Measurements from ENCODE around the gene VPS41.

Gene VPS41

DNA sequence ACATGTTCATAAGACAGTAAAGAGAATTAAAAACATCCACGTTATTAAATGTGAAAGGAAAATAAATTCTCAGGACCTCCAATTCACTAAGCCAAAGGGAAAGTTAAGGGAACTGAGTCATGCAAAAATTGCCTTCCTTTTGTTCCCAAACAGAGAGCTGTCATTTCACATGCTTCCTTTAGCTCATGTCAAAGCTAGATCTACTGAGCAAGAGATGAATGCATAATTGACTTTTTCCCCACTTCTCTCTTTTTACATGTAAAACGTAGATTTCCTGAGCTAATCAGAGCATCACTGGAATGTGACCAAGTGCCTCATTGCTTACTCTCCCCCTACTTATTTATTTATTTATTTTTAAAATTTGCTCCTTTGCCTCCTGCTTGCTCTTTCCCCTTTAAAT lies 148.8 kb downstream of the VPS41 start:
- H3K4me3 ChIP-seq (ENCODE audit: low read length): no peak overlapping the region
- H3K27ac ChIP-seq (ENCODE audit: low read length): no peak overlapping the region
- H3F3A ChIP-seq (ENCODE audit: insufficient read depth, low read length): no peaks in the 10 kb centered on the region
- TF ChIP-seq, protein P1, sequence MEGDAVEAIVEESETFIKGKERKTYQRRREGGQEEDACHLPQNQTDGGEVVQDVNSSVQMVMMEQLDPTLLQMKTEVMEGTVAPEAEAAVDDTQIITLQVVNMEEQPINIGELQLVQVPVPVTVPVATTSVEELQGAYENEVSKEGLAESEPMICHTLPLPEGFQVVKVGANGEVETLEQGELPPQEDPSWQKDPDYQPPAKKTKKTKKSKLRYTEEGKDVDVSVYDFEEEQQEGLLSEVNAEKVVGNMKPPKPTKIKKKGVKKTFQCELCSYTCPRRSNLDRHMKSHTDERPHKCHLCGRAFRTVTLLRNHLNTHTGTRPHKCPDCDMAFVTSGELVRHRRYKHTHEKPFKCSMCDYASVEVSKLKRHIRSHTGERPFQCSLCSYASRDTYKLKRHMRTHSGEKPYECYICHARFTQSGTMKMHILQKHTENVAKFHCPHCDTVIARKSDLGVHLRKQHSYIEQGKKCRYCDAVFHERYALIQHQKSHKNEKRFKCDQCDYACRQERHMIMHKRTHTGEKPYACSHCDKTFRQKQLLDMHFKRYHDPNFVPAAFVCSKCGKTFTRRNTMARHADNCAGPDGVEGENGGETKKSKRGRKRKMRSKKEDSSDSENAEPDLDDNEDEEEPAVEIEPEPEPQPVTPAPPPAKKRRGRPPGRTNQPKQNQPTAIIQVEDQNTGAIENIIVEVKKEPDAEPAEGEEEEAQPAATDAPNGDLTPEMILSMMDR (IDR thresholded peaks at IDR 0.05; ENCODE audit: low read length): no peak
- TF ChIP-seq EZH2phosphoT487 (IDR thresholded peaks at IDR 0.05; ENCODE audit: low read length) (no peak), EZH2 (optimal IDR thresholded peaks at IDR 0.05; ENCODE audit: low read depth, low read length) (no peak)
- H3K9me2 ChIP-seq (replicated peaks; ENCODE audit: insufficient read depth, low read length): no peaks in the 10 kb centered on the region
- DNase-seq: no peak
- H2AFZ ChIP-seq (ENCODE audit: low read length): no peak overlapping the region
- H3K79me2 ChIP-seq (ENCODE audit: low read length): no peaks in the 10 kb centered on the region
- H4K20me1 ChIP-seq (ENCODE audit: insufficient read depth, low read length): no peaks in the 10 kb centered on the region
- H3K27me3 ChIP-seq (replicated peaks; ENCODE audit: insufficient read depth, low read length): no peaks in the 10 kb centered on the region
- no peaks in the 10 kb centered on the region for H3K36me3 ChIP-seq (replicated peaks; ENCODE audit: insufficient read depth, low read length)
- H3K9me3 ChIP-seq (replicated peaks; ENCODE audit: insufficient read depth, low read length): no peaks in the 10 kb centered on the region
- no peak overlapping the region for H3K4me2 ChIP-seq (ENCODE audit: low read depth, low read length)
- H3K9ac ChIP-seq (ENCODE audit: low read length): no peak overlapping the region
- no peaks in the 10 kb centered on the region for H3K4me1 ChIP-seq (ENCODE audit: low read length)

DNA sequence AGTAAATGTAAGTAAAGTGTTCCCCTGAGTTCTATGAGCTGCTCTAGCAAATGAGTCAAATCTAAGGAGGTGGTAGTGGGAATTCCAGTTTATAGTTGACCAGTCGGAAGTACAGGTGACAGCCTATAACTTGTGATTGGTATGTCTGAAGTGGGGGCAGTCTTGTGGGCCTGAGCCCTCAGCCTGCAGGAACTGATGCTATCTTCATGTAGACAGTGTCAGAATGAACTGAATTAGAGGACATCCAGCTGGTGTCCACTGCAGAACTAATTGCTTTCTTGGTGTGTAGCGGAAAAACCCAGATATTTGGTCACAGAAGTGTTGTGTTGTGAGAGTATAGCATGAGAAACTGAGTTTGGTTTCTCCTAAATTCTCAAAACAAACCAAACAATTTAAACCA lies 150.0 kb downstream of the VPS41 start:
- Histone ChIP-seq H3K4me2 (ENCODE audit: low read depth, low read length) (no peak overlapping the region), H3K27me3 (replicated peaks; ENCODE audit: insufficient read depth, low read length) (no peaks in the 10 kb centered on the region), H3K9ac (ENCODE audit: low read length) (no peak overlapping the region), H4K20me1 (ENCODE audit: insufficient read depth, low read length) (no peaks in the 10 kb centered on the region), H3K79me2 (ENCODE audit: low read length) (no peaks in the 10 kb centered on the region), H3K4me3 (ENCODE audit: low read length) (no peak overlapping the region), H3K9me3 (replicated peaks; ENCODE audit: insufficient read depth, low read length) (no peaks in the 10 kb centered on the region), H3F3A (ENCODE audit: insufficient read depth, low read length) (no peaks in the 10 kb centered on the region), H3K36me3 (replicated peaks; ENCODE audit: insufficient read depth, low read length) (no peaks in the 10 kb centered on the region), H2AFZ (ENCODE audit: low read length) (no peak overlapping the region), H3K9me2 (replicated peaks; ENCODE audit: insufficient read depth, low read length) (no peaks in the 10 kb centered on the region), H3K4me1 (ENCODE audit: low read length) (no peaks in the 10 kb centered on the region), H3K27ac (ENCODE audit: low read length) (no peak overlapping the region)
- no peak for DNase-seq
- no peak for TF ChIP-seq EZH2phosphoT487 (IDR thresholded peaks at IDR 0.05; ENCODE audit: low read length)
- no peak for TF ChIP-seq EZH2 (optimal IDR thresholded peaks at IDR 0.05; ENCODE audit: low read depth, low read length)
- TF ChIP-seq, protein P1 (IDR thresholded peaks at IDR 0.05; ENCODE audit: low read length): no peak

DNA sequence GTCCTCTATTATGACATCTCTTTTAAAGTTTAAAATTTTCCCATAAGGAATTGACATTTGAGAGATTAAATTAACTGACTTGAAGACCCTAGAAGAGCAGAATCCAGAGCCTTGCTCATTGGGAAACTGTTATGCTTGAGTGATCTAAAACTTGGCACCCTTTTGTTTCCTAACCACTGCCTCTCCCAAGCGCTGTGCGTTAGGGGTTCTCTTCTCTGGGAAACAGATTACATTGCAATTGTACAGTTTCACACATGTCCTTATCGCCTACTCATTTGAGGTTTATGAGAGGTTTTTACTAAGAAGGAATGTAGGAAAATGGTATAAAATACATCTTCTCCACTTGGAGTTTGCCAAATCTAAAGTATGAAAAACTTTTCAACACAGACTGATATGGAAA lies 151.1 kb downstream of the VPS41 start:
- TF ChIP-seq, protein P1 (IDR thresholded peaks at IDR 0.05; ENCODE audit: low read length): no peak
- TF ChIP-seq EZH2 (optimal IDR thresholded peaks at IDR 0.05; ENCODE audit: low read depth, low read length) (no peak), EZH2phosphoT487 (IDR thresholded peaks at IDR 0.05; ENCODE audit: low read length) (no peak)
- H3K4me3 ChIP-seq (ENCODE audit: low read length): no peak overlapping the region
- no peak overlapping the region for H3K27ac ChIP-seq (ENCODE audit: low read length)
- H3K27me3 ChIP-seq (replicated peaks; ENCODE audit: insufficient read depth, low read length): no peaks in the 10 kb centered on the region
- H3K36me3 ChIP-seq (replicated peaks; ENCODE audit: insufficient read depth, low read length): no peaks in the 10 kb centered on the region
- H4K20me1 ChIP-seq (ENCODE audit: insufficient read depth, low read length): no peaks in the 10 kb centered on the region
- no peaks in the 10 kb centered on the region for H3F3A ChIP-seq (ENCODE audit: insufficient read depth, low read length)
- H3K4me2 ChIP-seq (ENCODE audit: low read depth, low read length): no peak overlapping the region
- H3K4me1 ChIP-seq (ENCODE audit: low read length): no peaks in the 10 kb centered on the region
- no peaks in the 10 kb centered on the region for H3K79me2 ChIP-seq (ENCODE audit: low read length)
- no peak overlapping the region for H3K9ac ChIP-seq (ENCODE audit: low read length)
- H2AFZ ChIP-seq (ENCODE audit: low read length): no peak overlapping the region
- no peaks in the 10 kb centered on the region for H3K9me2 ChIP-seq (replicated peaks; ENCODE audit: insufficient read depth, low read length)
- H3K9me3 ChIP-seq (replicated peaks; ENCODE audit: insufficient read depth, low read length): no peaks in the 10 kb centered on the region
- DNase-seq: no peak

Data from MM.1S (cell line).